OCI-LY7 (cell line): ENCODE data around the gene APH1B.

Experiments
- CTCF ChIP-seq: fragments of 200-600 bp; sonication (generic); conservative IDR thresholded peaks from 2 replicates; pipeline ENCODE4 v1.5.1; 2014; ENCODE audit warnings: mild to moderate bottlenecking, antibody characterized with exemption, low read length, moderate library complexity, mixed read lengths
- EZH2phosphoT487 ChIP-seq: fragments of 200-600 bp; sonication (generic); IDR thresholded peaks from 2 replicates; pipeline ENCODE4 v1.6.1; 2018; ENCODE audit warnings: low read depth, borderline replicate concordance, mild to moderate bottlenecking, mixed run types, antibody characterized with exemption, low read length, moderate library complexity, mixed read lengths

- TF ChIP-seq CTCF = no peak
- no peak for TF ChIP-seq EZH2phosphoT487
These were observed 41.7 kb downstream of the APH1B start for GRCh38 chr15:63319065-63319464.
